ENCODE data around the gene MROH2B. TPM values are rescaled to one million over a fixed set of nuclear protein-coding genes. Genes with fewer than 3 reads are reported as not detected.
A peak's percentile ranks its signal among the peaks of the same experiment; 100 is the strongest.

The MROH2B gene
- total and polyA plus RNA-seq, 2 of the 13 experiments (the other 11 are each of a cell fraction or from before 2014, with no cell fraction given): not detected

DNA sequence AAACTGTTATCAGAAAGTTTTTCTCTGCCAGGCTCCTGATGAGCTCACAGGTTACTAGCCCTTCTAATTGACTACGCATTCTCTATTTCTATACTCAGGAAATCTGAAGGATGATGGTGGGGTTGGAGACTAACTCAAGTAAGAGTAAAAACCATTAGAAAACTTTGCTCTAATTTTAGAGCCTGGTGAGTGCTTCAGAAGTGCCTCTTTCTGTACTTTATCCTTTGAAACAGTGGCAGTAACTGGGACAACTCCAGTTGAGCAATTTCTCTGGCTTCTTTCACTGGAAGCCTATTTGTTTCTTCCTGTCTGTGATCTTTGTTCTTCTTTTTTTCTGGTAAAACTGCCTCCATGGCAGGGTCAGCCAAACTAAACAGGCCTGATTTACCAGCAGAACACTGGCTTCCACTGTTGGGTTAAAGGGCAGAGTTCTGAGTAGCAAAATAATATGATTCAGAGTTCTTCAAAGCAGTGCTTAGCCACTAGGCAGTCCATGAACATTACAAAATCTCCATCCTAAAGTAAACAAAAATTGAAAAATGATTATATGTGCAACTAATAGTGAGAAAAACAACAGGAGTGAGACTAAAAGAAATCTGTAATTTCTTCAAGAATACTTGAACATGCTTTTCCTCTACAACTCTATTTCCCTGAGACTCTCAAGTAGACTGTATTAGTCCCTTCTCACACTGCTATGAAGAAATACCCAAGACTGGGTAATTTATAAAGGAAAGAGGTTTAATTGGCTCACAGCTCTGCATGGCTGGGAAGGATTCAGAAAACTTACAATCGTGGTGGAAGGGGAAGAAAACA, 79.8 kb downstream of the MROH2B start (continued):
- TF ChIP-seq, protein P1, sequence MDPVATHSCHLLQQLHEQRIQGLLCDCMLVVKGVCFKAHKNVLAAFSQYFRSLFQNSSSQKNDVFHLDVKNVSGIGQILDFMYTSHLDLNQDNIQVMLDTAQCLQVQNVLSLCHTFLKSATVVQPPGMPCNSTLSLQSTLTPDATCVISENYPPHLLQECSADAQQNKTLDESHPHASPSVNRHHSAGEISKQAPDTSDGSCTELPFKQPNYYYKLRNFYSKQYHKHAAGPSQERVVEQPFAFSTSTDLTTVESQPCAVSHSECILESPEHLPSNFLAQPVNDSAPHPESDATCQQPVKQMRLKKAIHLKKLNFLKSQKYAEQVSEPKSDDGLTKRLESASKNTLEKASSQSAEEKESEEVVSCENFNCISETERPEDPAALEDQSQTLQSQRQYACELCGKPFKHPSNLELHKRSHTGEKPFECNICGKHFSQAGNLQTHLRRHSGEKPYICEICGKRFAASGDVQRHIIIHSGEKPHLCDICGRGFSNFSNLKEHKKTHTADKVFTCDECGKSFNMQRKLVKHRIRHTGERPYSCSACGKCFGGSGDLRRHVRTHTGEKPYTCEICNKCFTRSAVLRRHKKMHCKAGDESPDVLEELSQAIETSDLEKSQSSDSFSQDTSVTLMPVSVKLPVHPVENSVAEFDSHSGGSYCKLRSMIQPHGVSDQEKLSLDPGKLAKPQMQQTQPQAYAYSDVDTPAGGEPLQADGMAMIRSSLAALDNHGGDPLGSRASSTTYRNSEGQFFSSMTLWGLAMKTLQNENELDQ (CRISPR knock-in tag; IDR thresholded peaks at IDR 0.05; ENCODE audit: borderline replicate concordance): no peak
- TF ChIP-seq, protein P2, sequence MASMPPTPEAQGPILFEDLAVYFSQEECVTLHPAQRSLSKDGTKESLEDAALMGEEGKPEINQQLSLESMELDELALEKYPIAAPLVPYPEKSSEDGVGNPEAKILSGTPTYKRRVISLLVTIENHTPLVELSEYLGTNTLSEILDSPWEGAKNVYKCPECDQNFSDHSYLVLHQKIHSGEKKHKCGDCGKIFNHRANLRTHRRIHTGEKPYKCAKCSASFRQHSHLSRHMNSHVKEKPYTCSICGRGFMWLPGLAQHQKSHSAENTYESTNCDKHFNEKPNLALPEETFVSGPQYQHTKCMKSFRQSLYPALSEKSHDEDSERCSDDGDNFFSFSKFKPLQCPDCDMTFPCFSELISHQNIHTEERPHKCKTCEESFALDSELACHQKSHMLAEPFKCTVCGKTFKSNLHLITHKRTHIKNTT (CRISPR knock-in tag; IDR thresholded peaks at IDR 0.05): no peak
- peak; percentile 70 for TF ChIP-seq TRIM24 (CRISPR knock-in tag; IDR thresholded peaks at IDR 0.05)
- no peak for TF ChIP-seq ZNF891 (CRISPR knock-in tag; IDR thresholded peaks at IDR 0.05)
- TF ChIP-seq, protein P3, sequence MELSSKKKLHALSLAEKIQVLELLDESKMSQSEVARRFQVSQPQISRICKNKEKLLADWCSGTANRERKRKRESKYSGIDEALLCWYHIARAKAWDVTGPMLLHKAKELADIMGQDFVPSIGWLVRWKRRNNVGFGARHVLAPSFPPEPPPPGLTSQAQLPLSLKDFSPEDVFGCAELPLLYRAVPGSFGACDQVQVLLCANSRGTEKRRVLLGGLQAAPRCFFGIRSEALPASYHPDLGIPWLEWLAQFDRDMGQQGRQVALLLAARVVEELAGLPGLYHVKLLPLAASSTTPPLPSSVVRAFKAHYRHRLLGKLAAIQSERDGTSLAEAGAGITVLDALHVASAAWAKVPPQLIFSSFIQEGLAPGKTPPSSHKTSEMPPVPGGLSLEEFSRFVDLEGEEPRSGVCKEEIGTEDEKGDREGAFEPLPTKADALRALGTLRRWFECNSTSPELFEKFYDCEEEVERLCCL (CRISPR knock-in tag; IDR thresholded peaks at IDR 0.05; ENCODE audit: borderline replicate concordance): no peak
- TF ChIP-seq KLF11 (CRISPR knock-in tag; IDR thresholded peaks at IDR 0.05): no peak
- TF ChIP-seq CENPT (CRISPR knock-in tag; IDR thresholded peaks at IDR 0.05; ENCODE audit: low read depth): no peak
- TF ChIP-seq ZNF644 (CRISPR knock-in tag; IDR thresholded peaks at IDR 0.05; ENCODE audit: low read depth): peak; percentile 92
- TF ChIP-seq CHD4 (IDR thresholded peaks at IDR 0.05; ENCODE audit: borderline replicate concordance, low read length): peak; percentile 39; the same call in 1 of the 2 replicates
- TF ChIP-seq, protein P4, sequence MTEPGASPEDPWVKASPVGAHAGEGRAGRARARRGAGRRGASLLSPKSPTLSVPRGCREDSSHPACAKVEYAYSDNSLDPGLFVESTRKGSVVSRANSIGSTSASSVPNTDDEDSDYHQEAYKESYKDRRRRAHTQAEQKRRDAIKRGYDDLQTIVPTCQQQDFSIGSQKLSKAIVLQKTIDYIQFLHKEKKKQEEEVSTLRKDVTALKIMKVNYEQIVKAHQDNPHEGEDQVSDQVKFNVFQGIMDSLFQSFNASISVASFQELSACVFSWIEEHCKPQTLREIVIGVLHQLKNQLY (CRISPR knock-in tag; IDR thresholded peaks at IDR 0.05): no peak
- TF ChIP-seq SIN3B (IDR thresholded peaks at IDR 0.05; ENCODE audit: low read length): no peak
- peak; percentile 13; the same call in 1 of the 2 replicates for TF ChIP-seq ADNP (CRISPR knock-in tag; IDR thresholded peaks at IDR 0.05)
- no peak for TF ChIP-seq PRMT3 (CRISPR knock-in tag; IDR thresholded peaks at IDR 0.05; ENCODE audit: borderline replicate concordance, low read depth)
- peak; percentile 66; the same call in 1 of the 2 replicates for TF ChIP-seq MIER3 (CRISPR knock-in tag; IDR thresholded peaks at IDR 0.05; ENCODE audit: borderline replicate concordance)
- TF ChIP-seq, protein P5, sequence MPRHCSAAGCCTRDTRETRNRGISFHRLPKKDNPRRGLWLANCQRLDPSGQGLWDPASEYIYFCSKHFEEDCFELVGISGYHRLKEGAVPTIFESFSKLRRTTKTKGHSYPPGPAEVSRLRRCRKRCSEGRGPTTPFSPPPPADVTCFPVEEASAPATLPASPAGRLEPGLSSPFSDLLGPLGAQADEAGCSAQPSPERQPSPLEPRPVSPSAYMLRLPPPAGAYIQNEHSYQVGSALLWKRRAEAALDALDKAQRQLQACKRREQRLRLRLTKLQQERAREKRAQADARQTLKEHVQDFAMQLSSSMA (CRISPR knock-in tag; IDR thresholded peaks at IDR 0.05): no peak
- TF ChIP-seq ZFX (CRISPR knock-in tag; IDR thresholded peaks at IDR 0.05; ENCODE audit: low read depth): peak; percentile 33; the same call in 1 of the 2 replicates
- TF ChIP-seq, protein P6, sequence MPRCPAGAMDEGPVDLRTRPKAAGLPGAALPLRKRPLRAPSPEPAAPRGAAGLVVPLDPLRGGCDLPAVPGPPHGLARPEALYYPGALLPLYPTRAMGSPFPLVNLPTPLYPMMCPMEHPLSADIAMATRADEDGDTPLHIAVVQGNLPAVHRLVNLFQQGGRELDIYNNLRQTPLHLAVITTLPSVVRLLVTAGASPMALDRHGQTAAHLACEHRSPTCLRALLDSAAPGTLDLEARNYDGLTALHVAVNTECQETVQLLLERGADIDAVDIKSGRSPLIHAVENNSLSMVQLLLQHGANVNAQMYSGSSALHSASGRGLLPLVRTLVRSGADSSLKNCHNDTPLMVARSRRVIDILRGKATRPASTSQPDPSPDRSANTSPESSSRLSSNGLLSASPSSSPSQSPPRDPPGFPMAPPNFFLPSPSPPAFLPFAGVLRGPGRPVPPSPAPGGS (CRISPR knock-in tag; IDR thresholded peaks at IDR 0.05): no peak
- no peak for TF ChIP-seq ZNF570 (CRISPR knock-in tag; IDR thresholded peaks at IDR 0.05; ENCODE audit: borderline replicate concordance)
- peak; percentile 87 for TF ChIP-seq HNF4G (IDR thresholded peaks at IDR 0.05; ENCODE audit: borderline replicate concordance, low read depth, low read length)
- TF ChIP-seq HNF4G (CRISPR knock-in tag; IDR thresholded peaks at IDR 0.05; ENCODE audit: borderline replicate concordance, low read depth): peak; percentile 90; the same call in 1 of the 2 replicates
- peak; percentile 65; the same call in 1 of the 2 replicates for TF ChIP-seq ZSCAN9 (CRISPR knock-in tag; IDR thresholded peaks at IDR 0.05; ENCODE audit: borderline replicate concordance)
- TF ChIP-seq ZNF577 (CRISPR knock-in tag; IDR thresholded peaks at IDR 0.05; ENCODE audit: borderline replicate concordance, low read depth): no peak

Measured in HepG2 (cell line).